Nephron progenitor cell (in vitro differentiated cells): ENCODE data around the gene RB1.
"Not testable (repeated sequence)": the region's sequence is repeated elsewhere in the genome, so short reads cannot be mapped to it uniquely, and the experiment has no call there.

Experiments
- DNase-seq: peaks from one replicate; pipeline ENCODE4 v3.0.0; 2021
- H3K27ac Mint-ChIP-seq: 2 replicates; pipeline ENCODE4 v1.8.0; 2021; ENCODE audit warnings: mild to moderate bottlenecking, moderate library complexity, mixed read lengths
- H3K27me3 Mint-ChIP-seq: 2 replicates; pipeline ENCODE4 v1.8.0; 2021; ENCODE audit warnings: mild to moderate bottlenecking, low read depth, mixed read lengths; ENCODE audit not compliant: poor library complexity
- H3K36me3 Mint-ChIP-seq: 2 replicates; pipeline ENCODE4 v1.8.0; 2021; ENCODE audit warnings: low read depth, mixed read lengths
- H3K4me1 Mint-ChIP-seq: 2 replicates; pipeline ENCODE4 v1.8.0; 2021; ENCODE audit warnings: mixed read lengths
- H3K4me3 Mint-ChIP-seq: 2 replicates; pipeline ENCODE4 v1.8.0; 2021; ENCODE audit warnings: mild to moderate bottlenecking, moderate library complexity, mixed read lengths
- H3K9me3 Mint-ChIP-seq: 2 replicates; pipeline ENCODE4 v1.8.0; 2021; ENCODE audit warnings: mild to moderate bottlenecking, moderate library complexity, mixed read lengths
- CTCF ChIP-seq: fragments of 200-600 bp; sonication (generic); IDR thresholded peaks from 2 replicates; pipeline ENCODE4 v1.5.0; 2021; ENCODE audit warnings: antibody characterized with exemption

The RB1 gene

GRCh38 chr13:48344264-48344663 is 40.7 kb downstream of the RB1 start:
- peaks cover 16% of the 10 kb centered on the region for H3K9me3 Mint-ChIP-seq
- no peaks in the 10 kb centered on the region for H3K27me3 Mint-ChIP-seq
- no peak for TF ChIP-seq CTCF
- peak overlapping the region; percentile 12 for H3K27ac Mint-ChIP-seq
- H3K4me3 Mint-ChIP-seq: no peak overlapping the region
- H3K36me3 Mint-ChIP-seq: peaks cover 60% of the 10 kb centered on the region
- no peaks in the 10 kb centered on the region for H3K4me1 Mint-ChIP-seq
- no peak for DNase-seq

GRCh38 chr13:48346583-48346982 is 43.0 kb downstream of the RB1 start:
- Mint-ChIP-seq H3K27me3 (no peaks in the 10 kb centered on the region), H3K27ac (no peak overlapping the region), H3K9me3 (peaks cover 27% of the 10 kb centered on the region), H3K4me1 (no peaks in the 10 kb centered on the region), H3K36me3 (peaks cover 61% of the 10 kb centered on the region), H3K4me3 (no peak overlapping the region)
- DNase-seq: no peak
- no peak for TF ChIP-seq CTCF

GRCh38 chr13:48349525-48349924 is 46.0 kb downstream of the RB1 start:
- DNase-seq: no peak
- Mint-ChIP-seq H3K27ac (no peak overlapping the region), H3K9me3 (peaks cover 56% of the 10 kb centered on the region), H3K27me3 (no peaks in the 10 kb centered on the region), H3K4me1 (no peaks in the 10 kb centered on the region), H3K4me3 (no peak overlapping the region), H3K36me3 (peaks cover 81% of the 10 kb centered on the region)
- no peak for TF ChIP-seq CTCF

- Mint-ChIP-seq H3K27ac (no peak overlapping the region), H3K4me3 (no peak overlapping the region), H3K36me3 (peaks cover 75% of the 10 kb centered on the region), H3K27me3 (no peaks in the 10 kb centered on the region), H3K4me1 (no peaks in the 10 kb centered on the region), H3K9me3 (peaks cover 69% of the 10 kb centered on the region)
- no peak for TF ChIP-seq CTCF
- DNase-seq: no peak
Measured at GRCh38 chr13:48353590-48353989, 50.0 kb downstream of the RB1 start.

- H3K4me1 Mint-ChIP-seq, H3K27me3 Mint-ChIP-seq, DNase-seq, H3K4me3 Mint-ChIP-seq, H3K27ac Mint-ChIP-seq: not testable (repeated sequence)
- peaks cover 53% of the 10 kb centered on the region for H3K9me3 Mint-ChIP-seq
- H3K36me3 Mint-ChIP-seq: peaks cover 65% of the 10 kb centered on the region
Measured at GRCh38 chr13:48355524-48355923, 52.0 kb downstream of the RB1 start.

- Mint-ChIP-seq H3K4me1 (no peaks in the 10 kb centered on the region), H3K27me3 (no peaks in the 10 kb centered on the region), H3K36me3 (peaks cover 52% of the 10 kb centered on the region), H3K9me3 (peaks cover 41% of the 10 kb centered on the region), H3K4me3 (no peak overlapping the region), H3K27ac (no peak overlapping the region)
- no peak for DNase-seq
- TF ChIP-seq CTCF: no peak
Measured at GRCh38 chr13:48356750-48357149, 53.2 kb downstream of the RB1 start.
